NCI-H748 (cell line): ENCODE measurements around the gene INSC.

Experiments used
- DNase-seq: peaks from one replicate; lab custom pipeline; 2025; ENCODE audit not compliant: unreplicated experiment; lab: John Stamatoyannopoulos, UW

The INSC gene

GRCh38 chr11:15108592-15109130 is 6.1 kb upstream of the INSC start:
- no peak for DNase-seq

GRCh38 chr11:15109602-15110001 is 5.1 kb upstream of the INSC start:
- no peak for DNase-seq

GRCh38 chr11:15111215-15111614 is 3.5 kb upstream of the INSC start:
- DNase-seq = no peak

- no peak for DNase-seq
Observed at GRCh38 chr11:15112131-15112541, 2.6 kb upstream of the INSC start.

- DNase-seq = no peak
Observed at GRCh38 chr11:15113381-15113780, 1.3 kb upstream of the INSC start.

- no peak for DNase-seq
Observed at GRCh38 chr11:15115686-15116085, 963 bp downstream of the INSC start.

- DNase-seq = no peak
Observed at GRCh38 chr11:15117751-15118150, 3.0 kb downstream of the INSC start.

- no peak for DNase-seq
Observed at GRCh38 chr11:15118431-15118830, 3.7 kb downstream of the INSC start.

GRCh38 chr11:15119352-15119751 is 4.6 kb downstream of the INSC start:
- DNase-seq = no peak

- no peak for DNase-seq
Observed at GRCh38 chr11:15119826-15120225, 5.1 kb downstream of the INSC start.

GRCh38 chr11:15123849-15124248 is 9.1 kb downstream of the INSC start:
- DNase-seq = no peak

GRCh38 chr11:15124528-15124927 is 9.8 kb downstream of the INSC start:
- DNase-seq = no peak

GRCh38 chr11:15127341-15127740 is 12.6 kb downstream of the INSC start:
- no peak for DNase-seq

GRCh38 chr11:15128621-15129020 is 13.9 kb downstream of the INSC start:
- DNase-seq = no peak

GRCh38 chr11:15136166-15136565 is 21.4 kb downstream of the INSC start:
- no peak for DNase-seq

GRCh38 chr11:15139096-15139770 is 24.5 kb downstream of the INSC start:
- no peak for DNase-seq

GRCh38 chr11:15139958-15140659 is 25.4 kb downstream of the INSC start:
- DNase-seq = no peak

- DNase-seq = no peak
Observed at GRCh38 chr11:15141381-15141780, 26.7 kb downstream of the INSC start.

GRCh38 chr11:15142838-15143237 is 28.1 kb downstream of the INSC start:
- DNase-seq = no peak

- no peak for DNase-seq
Observed at GRCh38 chr11:15143855-15144254, 29.1 kb downstream of the INSC start.

GRCh38 chr11:15144347-15144746 is 29.6 kb downstream of the INSC start:
- no peak for DNase-seq

GRCh38 chr11:15145151-15145550 is 30.4 kb downstream of the INSC start:
- no peak for DNase-seq

- DNase-seq = no peak
Observed at GRCh38 chr11:15145615-15146014, 30.9 kb downstream of the INSC start.
